CD4-positive, alpha-beta T cell treated with Interleukin-15 for 4 hours (primary cell): Measurements from ENCODE around the gene MINDY4.

ENCODE experiments used
- DNase-seq: peaks from one replicate; pipeline ENCODE4 v3.0.0-alpha.2; 2020; ENCODE audit warnings: low spot score

Gene MINDY4

GRCh38 chr7:30903146-30903545 is 131.9 kb downstream of the MINDY4 start:
- DNase-seq, result no peak

GRCh38 chr7:30904561-30904960 is 133.3 kb downstream of the MINDY4 start:
- no peak for DNase-seq

GRCh38 chr7:30905078-30906012 is 134.1 kb downstream of the MINDY4 start:
- DNase-seq, result no peak

- DNase-seq, result no peak
Measured at GRCh38 chr7:30906014-30906413, 134.8 kb downstream of the MINDY4 start.

- DNase-seq, result no peak
Measured at GRCh38 chr7:30906515-30907240, 135.5 kb downstream of the MINDY4 start.

- no peak for DNase-seq
Measured at GRCh38 chr7:30907527-30908267, 136.5 kb downstream of the MINDY4 start.

- no peak for DNase-seq
Measured at GRCh38 chr7:30908681-30909080, 137.5 kb downstream of the MINDY4 start.

GRCh38 chr7:30909431-30909830 is 138.2 kb downstream of the MINDY4 start:
- DNase-seq, result no peak

GRCh38 chr7:30910411-30911073 is 139.3 kb downstream of the MINDY4 start:
- DNase-seq, result no peak

GRCh38 chr7:30911133-30911532 is 139.9 kb downstream of the MINDY4 start:
- no peak for DNase-seq

- DNase-seq, result no peak
Measured at GRCh38 chr7:30911561-30911969, 140.3 kb downstream of the MINDY4 start, which contains the start of gene AQP1. TSS of gene AQP1 (plus strand) at chr7:30911853. CDS start at chr7:30911910, 57 bp downstream.

GRCh38 chr7:30912021-30912730 is 141.0 kb downstream of the MINDY4 start:
- DNase-seq, result no peak

GRCh38 chr7:30912731-30912985 is 141.4 kb downstream of the MINDY4 start:
- no peak for DNase-seq

GRCh38 chr7:30912986-30913811 is 142.0 kb downstream of the MINDY4 start:
- DNase-seq, result no peak

GRCh38 chr7:30913821-30914515 is 142.8 kb downstream of the MINDY4 start:
- no peak for DNase-seq

GRCh38 chr7:30914596-30914995 is 143.4 kb downstream of the MINDY4 start:
- no peak for DNase-seq

GRCh38 chr7:30915005-30915601 is 143.9 kb downstream of the MINDY4 start:
- DNase-seq, result no peak

GRCh38 chr7:30915751-30916150 is 144.5 kb downstream of the MINDY4 start:
- no peak for DNase-seq

- DNase-seq, result no peak
Measured at GRCh38 chr7:30916255-30916654, 145.0 kb downstream of the MINDY4 start.
